NB4 (cell line): Measurements from ENCODE around the gene AQP12A.

Experiments
- TF ChIP-seq, protein P1 (sequence below): IDR thresholded peaks from one replicate; pipeline ENCODE4 v1.5.1; 2012; ENCODE audit warnings: low read depth, low read length
- TF ChIP-seq, protein P2 (sequence below): IDR thresholded peaks from 2 replicates; pipeline ENCODE4 v1.6.1; 2011; ENCODE audit warnings: low read depth, low read length

DNA sequence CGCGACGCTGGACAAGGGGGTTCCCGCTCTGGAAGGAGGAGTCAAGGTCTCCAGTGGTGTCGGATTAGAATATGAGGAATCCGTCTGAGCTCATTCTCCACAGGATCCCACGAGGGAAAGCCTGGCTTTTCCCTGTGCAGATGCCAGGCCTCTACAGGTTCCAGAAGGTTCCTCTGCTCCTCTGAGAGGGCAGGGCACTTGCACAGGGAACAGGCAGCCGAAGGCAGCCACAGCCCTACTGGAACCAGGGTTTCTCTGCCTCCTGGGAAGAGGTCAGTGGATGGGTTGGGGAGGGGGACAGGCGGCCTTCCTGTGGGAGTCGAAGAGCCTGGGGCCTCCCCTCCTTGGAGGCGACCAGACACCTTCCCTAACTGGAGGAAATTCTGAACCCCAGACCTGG lies 1.7 kb upstream of the AQP12A start:
- TF ChIP-seq, protein P1, sequence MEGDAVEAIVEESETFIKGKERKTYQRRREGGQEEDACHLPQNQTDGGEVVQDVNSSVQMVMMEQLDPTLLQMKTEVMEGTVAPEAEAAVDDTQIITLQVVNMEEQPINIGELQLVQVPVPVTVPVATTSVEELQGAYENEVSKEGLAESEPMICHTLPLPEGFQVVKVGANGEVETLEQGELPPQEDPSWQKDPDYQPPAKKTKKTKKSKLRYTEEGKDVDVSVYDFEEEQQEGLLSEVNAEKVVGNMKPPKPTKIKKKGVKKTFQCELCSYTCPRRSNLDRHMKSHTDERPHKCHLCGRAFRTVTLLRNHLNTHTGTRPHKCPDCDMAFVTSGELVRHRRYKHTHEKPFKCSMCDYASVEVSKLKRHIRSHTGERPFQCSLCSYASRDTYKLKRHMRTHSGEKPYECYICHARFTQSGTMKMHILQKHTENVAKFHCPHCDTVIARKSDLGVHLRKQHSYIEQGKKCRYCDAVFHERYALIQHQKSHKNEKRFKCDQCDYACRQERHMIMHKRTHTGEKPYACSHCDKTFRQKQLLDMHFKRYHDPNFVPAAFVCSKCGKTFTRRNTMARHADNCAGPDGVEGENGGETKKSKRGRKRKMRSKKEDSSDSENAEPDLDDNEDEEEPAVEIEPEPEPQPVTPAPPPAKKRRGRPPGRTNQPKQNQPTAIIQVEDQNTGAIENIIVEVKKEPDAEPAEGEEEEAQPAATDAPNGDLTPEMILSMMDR = no peak
- TF ChIP-seq, protein P2, sequence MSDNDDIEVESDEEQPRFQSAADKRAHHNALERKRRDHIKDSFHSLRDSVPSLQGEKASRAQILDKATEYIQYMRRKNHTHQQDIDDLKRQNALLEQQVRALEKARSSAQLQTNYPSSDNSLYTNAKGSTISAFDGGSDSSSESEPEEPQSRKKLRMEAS = no peak
